ENCODE results near the gene PPP2R2C.

DNA sequence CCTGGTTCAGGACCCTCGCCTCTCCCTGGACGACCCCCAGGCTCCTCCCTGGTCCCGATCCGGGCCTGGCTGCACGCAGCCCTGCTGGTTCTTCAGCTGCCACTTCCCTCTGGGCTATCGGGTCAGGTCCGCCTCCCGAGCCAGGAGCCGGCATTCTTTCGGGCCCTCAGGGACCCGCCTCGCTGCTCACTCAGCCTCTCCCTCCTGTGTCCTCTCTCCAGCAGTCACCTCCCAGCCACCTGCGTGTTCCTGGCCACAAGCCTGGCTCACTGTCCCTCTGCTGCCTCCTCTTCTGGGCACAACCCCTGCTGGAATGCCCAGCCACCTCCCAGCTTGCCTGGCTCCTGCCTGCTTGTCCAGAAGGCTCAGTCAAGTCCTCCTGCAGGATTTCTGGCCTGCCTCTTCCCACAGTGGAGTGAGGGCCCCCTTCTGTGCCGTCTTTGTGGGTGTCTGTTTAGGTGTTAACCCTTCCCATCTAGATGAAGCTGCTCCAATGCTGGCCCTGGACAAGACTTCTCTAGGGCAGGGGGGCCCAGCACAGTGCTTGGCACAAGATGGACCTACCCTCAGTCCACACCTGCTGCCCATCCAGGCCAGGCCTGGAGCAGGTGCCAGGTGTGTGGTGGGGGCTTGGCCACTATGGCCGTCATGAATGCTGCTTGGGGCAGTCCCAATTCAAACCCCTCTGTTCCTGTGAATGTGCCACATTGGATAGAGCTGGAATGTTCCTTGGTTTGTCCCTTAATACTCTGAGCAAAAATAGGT lies 200.5 kb downstream of the PPP2R2C start:
- TF ChIP-seq, protein P1, sequence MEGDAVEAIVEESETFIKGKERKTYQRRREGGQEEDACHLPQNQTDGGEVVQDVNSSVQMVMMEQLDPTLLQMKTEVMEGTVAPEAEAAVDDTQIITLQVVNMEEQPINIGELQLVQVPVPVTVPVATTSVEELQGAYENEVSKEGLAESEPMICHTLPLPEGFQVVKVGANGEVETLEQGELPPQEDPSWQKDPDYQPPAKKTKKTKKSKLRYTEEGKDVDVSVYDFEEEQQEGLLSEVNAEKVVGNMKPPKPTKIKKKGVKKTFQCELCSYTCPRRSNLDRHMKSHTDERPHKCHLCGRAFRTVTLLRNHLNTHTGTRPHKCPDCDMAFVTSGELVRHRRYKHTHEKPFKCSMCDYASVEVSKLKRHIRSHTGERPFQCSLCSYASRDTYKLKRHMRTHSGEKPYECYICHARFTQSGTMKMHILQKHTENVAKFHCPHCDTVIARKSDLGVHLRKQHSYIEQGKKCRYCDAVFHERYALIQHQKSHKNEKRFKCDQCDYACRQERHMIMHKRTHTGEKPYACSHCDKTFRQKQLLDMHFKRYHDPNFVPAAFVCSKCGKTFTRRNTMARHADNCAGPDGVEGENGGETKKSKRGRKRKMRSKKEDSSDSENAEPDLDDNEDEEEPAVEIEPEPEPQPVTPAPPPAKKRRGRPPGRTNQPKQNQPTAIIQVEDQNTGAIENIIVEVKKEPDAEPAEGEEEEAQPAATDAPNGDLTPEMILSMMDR (conservative IDR thresholded peaks at IDR 0.05; ENCODE audit: low read length), result no peak
- no peak for TF ChIP-seq EZH2phosphoT487 (IDR thresholded peaks at IDR 0.05; ENCODE audit: borderline replicate concordance, low read depth, low read length)

All from OCI-LY7 (cell line).